HepG2 (cell line): Measurements from ENCODE around the gene PAQR5. TPM values are rescaled to one million over a fixed set of nuclear protein-coding genes. Genes with fewer than 3 reads are reported as not detected.

Experiments used
- DR1 ChIP-seq: sonication (generic); formaldehyde crosslinking; IDR thresholded peaks from 2 replicates; pipeline ENCODE4 v1.8.0; 2021; ENCODE audit warnings: mild to moderate bottlenecking, missing genetic modification reagents, inconsistent platforms
- IKZF4 ChIP-seq: sonication (generic); formaldehyde crosslinking; IDR thresholded peaks from 2 replicates; pipeline ENCODE4 v1.5.1; 2020; ENCODE audit warnings: borderline replicate concordance, mild to moderate bottlenecking, low read depth, missing genetic modification reagents; ENCODE audit errors: not compliant biosample characterization
- KDM4B ChIP-seq: sonication (generic); formaldehyde crosslinking; IDR thresholded peaks from 2 replicates; pipeline ENCODE4 v1.4.0; 2020; ENCODE audit warnings: missing genetic modification reagents
- NR2F1 ChIP-seq, 2 experiments: fragments of 450-650 bp in 1 of 2; formaldehyde crosslinking in 1 of 2; IDR thresholded peaks; 2 replicates each; pipeline versions ENCODE4 v1.5.0 to v1.6.1; 2016 to 2020; ENCODE audit warnings: mild to moderate bottlenecking in 1 of 2, missing compliant biosample characterization in 1 of 2, missing genetic modification reagents in 1 of 2, moderate library complexity in 1 of 2
- PHF21A ChIP-seq: sonication (generic); formaldehyde crosslinking; IDR thresholded peaks from 2 replicates; pipeline ENCODE4 v1.5.0; 2020; ENCODE audit warnings: mild to moderate bottlenecking, missing genetic modification reagents
- RNF219 ChIP-seq: sonication (generic); formaldehyde crosslinking; IDR thresholded peaks from 2 replicates; pipeline ENCODE4 v1.5.0; 2020; ENCODE audit warnings: mild to moderate bottlenecking, missing genetic modification reagents
- TARDBP ChIP-seq: sonication (generic); formaldehyde crosslinking; IDR thresholded peaks from 2 replicates; pipeline ENCODE4 v1.8.0; 2022; ENCODE audit warnings: mild to moderate bottlenecking, missing genetic modification reagents
- ZBTB26 ChIP-seq: IDR thresholded peaks from 2 replicates; pipeline ENCODE4 v1.6.1; 2016; ENCODE audit warnings: missing compliant biosample characterization, missing genetic modification reagents, borderline replicate concordance
- ZFP90 ChIP-seq: sonication (generic); formaldehyde crosslinking; IDR thresholded peaks from 2 replicates; pipeline ENCODE4 v1.8.0; 2022; ENCODE audit warnings: missing genetic modification reagents, mild to moderate bottlenecking, inconsistent platforms, borderline replicate concordance
- ZHX2 ChIP-seq, 2 experiments: sonication (generic) in 1 of 2; formaldehyde crosslinking in 1 of 2; IDR thresholded peaks; 2 replicates each; pipeline versions ENCODE4 v1.6.1 to v1.9.0; 2014 to 2022; ENCODE audit warnings: antibody characterized with exemption in 1 of 2, borderline replicate concordance in 1 of 2, inconsistent platforms in 1 of 2, low read depth in 1 of 2, missing genetic modification reagents in 1 of 2
- ZKSCAN8 ChIP-seq: IDR thresholded peaks from 2 replicates; pipeline ENCODE4 v1.6.1; 2016; ENCODE audit warnings: borderline replicate concordance, missing genetic modification reagents, missing compliant biosample characterization
- ZNF383 ChIP-seq: sonication (generic); formaldehyde crosslinking; IDR thresholded peaks from 2 replicates; pipeline ENCODE4 v1.4.0; 2020; ENCODE audit warnings: missing genetic modification reagents, mild to moderate bottlenecking, borderline replicate concordance
- ZNF580 ChIP-seq: IDR thresholded peaks from 2 replicates; pipeline ENCODE4 v1.6.1; 2016; ENCODE audit warnings: low read depth, borderline replicate concordance
- ZNF670 ChIP-seq: sonication (generic); formaldehyde crosslinking; IDR thresholded peaks from 2 replicates; pipeline ENCODE4 v1.8.0; 2022; ENCODE audit warnings: mild to moderate bottlenecking, missing genetic modification reagents, borderline replicate concordance
- ZNF747 ChIP-seq: sonication (generic); formaldehyde crosslinking; IDR thresholded peaks from 2 replicates; pipeline ENCODE4 v1.8.1; 2023; ENCODE audit warnings: missing genetic modification reagents, mild to moderate bottlenecking, borderline replicate concordance
- ZNF790 ChIP-seq: sonication (generic); formaldehyde crosslinking; IDR thresholded peaks from 2 replicates; pipeline ENCODE4 v1.8.0; 2022; ENCODE audit warnings: missing genetic modification reagents, mild to moderate bottlenecking, borderline replicate concordance
- ZSCAN31 ChIP-seq: sonication (generic); formaldehyde crosslinking; IDR thresholded peaks from 2 replicates; pipeline ENCODE4 v1.5.0; 2020; ENCODE audit warnings: low read depth, mild to moderate bottlenecking, missing genetic modification reagents
- polyA plus RNA-seq, 8 experiments: library from polyadenylated mRNA; depleted of rRNA in 3 of 8; stranded (reverse) in 7 of 8; unstranded in 1 of 8; fragments of >200 nt; fragmentation: Illumina TruSeq in 4 of 8; extraction: Trizol in 4 of 8; gene quantifications; 2 replicates each; pipeline versions ENCODE4 v1.2.1 to v1.2.3, GENCODE V29; 2011 to 2016; ENCODE audit warnings: low read depth in 4 of 8, missing spikeins in 1 of 8, mixed read lengths in 1 of 8; ENCODE audit not compliant: insufficient read depth in 1 of 8
- total RNA-seq, 5 experiments: library from RNA; depleted of rRNA; stranded (reverse); fragments of >200 nt; fragmentation: Illumina TruSeq; extraction: Trizol; gene quantifications; 2 replicates each; pipeline ENCODE4 v1.2.3, GENCODE V29; 2016; ENCODE audit warnings: low read depth in 1 of 5

Gene PAQR5
- total and polyA plus RNA-seq, 2 of the 13 experiments (the other 11 are each of a cell fraction or from before 2014, with no cell fraction given) = 0.53 to 1.3 TPM

- TF ChIP-seq ZBTB26 (CRISPR knock-in tag) = peak; percentile 71; the same call in 1 of the 2 replicates
- TF ChIP-seq ZKSCAN8 = no peak
- TF ChIP-seq KDM4B = peak; percentile 20; the same call in 1 of the 2 replicates
- TF ChIP-seq NR2F1 (CRISPR knock-in tag; IDR thresholded peaks at IDR 0.05) = peak in 1 of 2 experiments; percentile 5; a peak in 1 of 4 replicates
- TF ChIP-seq ZHX2 (IDR thresholded peaks at IDR 0.05; ENCODE audit: low read depth) = no peak
- TF ChIP-seq ZHX2 (CRISPR knock-in tag; IDR thresholded peaks at IDR 0.05; ENCODE audit: borderline replicate concordance) = no peak; the same call in 1 of the 2 replicates
- peak; percentile 70; the same call in 1 of the 2 replicates for TF ChIP-seq TARDBP (CRISPR knock-in tag)
- peak; percentile 79; the same call in 1 of the 2 replicates for TF ChIP-seq ZNF790
- TF ChIP-seq DR1 (CRISPR knock-in tag) = peak; percentile 98
- TF ChIP-seq ZFP90 (CRISPR knock-in tag) = peak; percentile 82
- 0 out of 2 replicates have a peak, but pooled peaks have one; percentile 66 for TF ChIP-seq PHF21A (CRISPR knock-in tag)
- peak; percentile 3; the same call in 1 of the 2 replicates for TF ChIP-seq ZNF670 (CRISPR knock-in tag)
- TF ChIP-seq ZNF580 (CRISPR knock-in tag) = peak; percentile 78
- TF ChIP-seq ZNF747 (CRISPR knock-in tag) = 0 out of 2 replicates have a peak, but pooled peaks have one; percentile 26
- no peak; the same call in 1 of the 2 replicates for TF ChIP-seq RNF219
- peak; percentile 94 for TF ChIP-seq ZSCAN31
- no peak for TF ChIP-seq ZNF383 (CRISPR knock-in tag)
- no peak for TF ChIP-seq IKZF4 (CRISPR knock-in tag)
Observed at GRCh38 chr15:69452692-69453521, 154.2 kb downstream of the PAQR5 start, which contains the start of gene RPLP1 (continued).
